GM18499 (cell line): Measurements from ENCODE around the gene ZCCHC17.

Source experiments
- ATAC-seq: cut with Tn5 transposase; IDR thresholded peaks from one replicate; pipeline ENCODE4 v1.9.1; 2021; ENCODE audit warnings: moderate number of reproducible peaks; ENCODE audit not compliant: insufficient read depth, unreplicated experiment

The ZCCHC17 gene

DNA sequence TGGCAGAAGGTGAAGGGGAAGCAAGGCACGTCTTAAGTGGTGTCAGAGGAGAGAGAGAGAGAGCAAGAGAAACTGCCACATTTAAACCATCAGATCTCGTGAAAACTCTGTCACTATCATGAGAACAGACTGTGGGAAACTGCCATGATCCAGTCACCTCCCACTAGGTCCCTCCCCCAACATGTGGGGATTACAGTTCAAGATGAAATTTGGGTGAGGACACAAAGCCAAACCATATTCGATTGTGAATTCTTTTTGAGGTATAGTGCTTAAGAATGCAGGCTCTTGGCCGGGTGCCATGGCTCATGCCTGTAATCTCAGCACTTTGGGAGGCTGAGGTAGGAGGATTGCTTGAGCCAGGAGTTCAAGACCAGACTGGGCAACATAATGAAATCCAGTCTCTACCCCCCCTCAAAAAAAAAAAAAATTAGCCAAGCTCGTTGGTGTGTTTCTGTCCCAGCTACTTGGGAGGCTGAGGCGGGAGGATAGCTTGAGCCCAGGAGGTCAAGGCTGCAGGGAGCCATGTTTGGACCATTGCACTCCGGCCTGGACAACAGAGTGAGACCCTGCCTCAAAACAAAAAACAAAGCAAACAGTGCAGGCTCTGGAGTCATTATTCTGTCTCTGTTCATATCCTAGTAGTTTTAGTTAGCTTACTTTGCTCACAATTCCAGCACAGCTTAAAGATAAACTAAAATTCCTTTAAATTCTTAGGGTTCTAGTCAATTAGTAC, 6.0 kb downstream of the ZCCHC17 start:
- no peak for ATAC-seq

DNA sequence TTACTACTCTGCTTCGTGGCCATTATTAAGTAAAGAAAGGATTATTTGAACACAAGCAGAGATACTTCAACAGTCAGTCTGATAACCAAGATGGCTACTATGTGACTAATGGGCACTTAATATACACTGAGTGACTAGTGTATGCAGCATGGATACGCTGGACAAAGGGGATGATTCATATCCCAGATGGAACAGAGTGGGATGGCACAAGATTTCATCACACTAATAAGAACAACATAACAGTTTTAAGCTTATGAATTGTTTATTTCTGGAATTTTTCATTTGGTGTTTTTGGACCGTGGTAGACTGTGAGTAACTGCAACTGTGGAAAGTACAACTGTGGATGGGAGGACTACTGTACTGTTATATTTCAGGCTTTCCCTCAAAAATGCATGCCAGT, 9.4 kb downstream of the ZCCHC17 start:
- ATAC-seq, result no peak

DNA sequence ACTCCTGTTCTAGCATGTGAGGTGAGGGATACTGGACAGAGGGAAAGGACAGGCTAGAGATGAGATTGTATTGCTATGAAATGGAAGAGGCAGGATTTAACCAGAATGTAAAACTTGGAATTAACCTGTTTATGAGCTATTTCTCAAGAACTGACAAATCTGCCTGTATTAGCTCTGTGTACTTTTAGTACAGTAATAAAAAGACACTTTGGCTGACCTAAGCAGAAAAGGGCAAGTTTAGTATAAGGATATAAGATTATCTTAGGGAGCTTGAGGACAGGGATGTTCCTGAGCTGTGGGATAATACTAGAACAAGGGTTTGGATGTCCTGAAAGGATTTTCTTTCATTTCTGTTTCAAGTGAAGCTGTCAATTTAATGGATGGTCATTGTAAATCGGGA, 11.2 kb downstream of the ZCCHC17 start:
- ATAC-seq, result no peak

DNA sequence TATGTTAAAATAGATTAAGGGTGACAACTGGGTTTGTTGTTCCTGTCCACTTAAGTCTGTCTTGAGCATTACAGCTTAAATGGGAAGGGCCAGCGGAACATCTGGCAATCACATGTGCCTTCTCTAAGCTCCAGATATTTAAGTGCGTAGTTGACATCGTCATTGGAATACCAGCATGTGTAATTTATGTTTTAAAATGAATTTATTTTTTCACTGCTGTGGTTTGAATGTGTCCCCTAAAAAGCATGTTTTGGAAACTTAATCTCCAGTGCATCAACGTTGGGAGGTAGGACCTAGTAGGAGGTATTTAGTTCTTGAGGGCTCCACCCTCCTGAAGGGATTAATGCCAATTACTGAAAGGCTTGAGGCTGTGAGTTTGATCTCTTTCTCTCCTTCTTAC, 13.4 kb downstream of the ZCCHC17 start:
- no peak for ATAC-seq

DNA sequence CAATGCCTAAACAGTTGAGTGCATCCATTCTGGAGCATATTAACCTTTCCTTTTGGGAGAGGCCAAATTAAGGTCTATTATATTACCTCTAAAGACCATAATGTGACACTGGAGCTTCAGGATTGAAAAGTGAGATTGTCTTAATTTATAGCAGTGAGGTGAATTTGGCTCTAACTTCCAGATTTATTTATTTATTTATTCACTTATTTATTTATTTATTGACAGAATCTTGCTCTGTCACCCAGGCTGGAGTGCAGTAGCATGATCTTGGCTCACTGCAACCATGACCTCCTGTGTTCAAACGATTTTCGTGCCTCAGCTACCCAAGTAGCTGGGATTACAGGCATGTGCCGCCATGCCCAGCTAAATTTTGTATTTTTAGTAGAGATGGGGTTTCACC, 19.1 kb downstream of the ZCCHC17 start:
- no peak for ATAC-seq

DNA sequence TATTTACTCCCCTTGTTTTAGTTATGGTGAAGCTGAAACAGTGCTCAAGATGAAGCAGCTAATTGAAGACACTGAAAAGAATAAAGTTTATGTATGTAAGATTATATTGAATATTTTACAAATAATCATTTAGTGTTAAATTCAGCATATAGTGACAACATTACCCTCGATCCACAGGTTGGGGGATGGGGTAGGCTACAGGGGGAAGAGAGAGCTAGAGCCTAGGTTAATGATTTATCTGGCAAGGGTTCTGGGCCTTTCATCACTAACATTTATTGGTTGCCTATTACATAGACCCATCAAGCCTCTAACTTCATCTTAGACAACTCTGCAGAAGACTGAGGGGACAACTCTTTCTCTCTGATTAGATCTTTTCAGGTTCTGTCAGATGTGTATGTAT, 21.3 kb downstream of the ZCCHC17 start:
- ATAC-seq, result no peak

DNA sequence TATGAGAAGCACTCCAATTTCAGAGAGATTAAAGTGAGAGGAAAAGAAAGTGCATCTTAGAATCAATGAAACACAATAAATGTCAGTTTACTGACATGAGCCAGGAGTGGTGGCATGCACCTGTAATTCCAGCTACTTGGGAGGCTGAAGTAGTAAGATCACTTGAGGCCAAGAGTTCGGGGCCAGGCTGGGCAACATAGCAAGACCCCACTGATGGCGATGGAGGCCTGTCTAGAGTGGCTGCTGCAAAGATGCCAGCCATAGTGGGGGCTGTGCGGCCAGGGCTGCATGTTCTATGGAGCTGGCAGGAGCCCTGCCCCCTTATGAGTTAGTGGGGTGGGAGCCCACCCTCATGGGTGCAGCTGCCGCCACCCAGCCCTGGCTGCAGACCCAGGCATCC, 27.3 kb downstream of the ZCCHC17 start:
- ATAC-seq, result no peak

DNA sequence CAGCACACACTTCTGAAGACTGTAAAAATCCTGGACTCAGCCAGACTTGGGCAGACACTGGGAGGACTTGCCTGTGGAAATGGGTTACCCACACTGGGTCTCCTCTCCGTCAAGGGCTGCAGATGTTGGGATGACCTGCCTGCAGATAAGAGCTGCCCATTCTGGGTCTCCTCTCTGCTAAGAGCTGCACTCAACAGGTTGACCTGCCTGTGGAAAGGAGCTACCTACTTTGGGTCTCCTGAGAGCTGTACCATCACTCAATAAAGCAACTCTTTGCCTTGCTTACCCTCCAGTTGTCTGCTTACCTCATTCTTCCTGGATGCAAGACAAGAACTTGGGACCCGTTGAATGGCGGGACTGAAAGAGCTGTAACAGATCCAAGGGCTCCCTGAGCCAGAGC, 28.2 kb downstream of the ZCCHC17 start:
- no peak for ATAC-seq

DNA sequence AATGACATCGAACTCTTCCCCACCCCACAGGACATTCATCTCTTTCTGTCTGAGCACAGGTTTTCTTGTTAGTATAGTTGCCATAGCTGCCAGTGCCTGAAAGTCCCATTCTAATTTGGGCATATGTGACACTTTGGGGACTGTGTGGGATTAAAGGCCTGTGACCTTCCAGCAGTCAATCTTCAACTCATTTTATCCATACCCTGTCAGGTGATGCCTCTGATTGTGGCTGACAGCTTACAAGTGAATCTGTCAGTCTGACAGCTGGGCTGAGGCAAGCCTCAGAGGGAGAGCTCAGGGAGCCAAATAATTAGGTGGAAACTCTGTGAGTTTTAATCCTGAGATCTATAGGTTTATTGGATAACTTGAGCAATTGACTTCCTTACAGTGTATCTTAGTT, 29.6 kb downstream of the ZCCHC17 start:
- ATAC-seq, result no peak

DNA sequence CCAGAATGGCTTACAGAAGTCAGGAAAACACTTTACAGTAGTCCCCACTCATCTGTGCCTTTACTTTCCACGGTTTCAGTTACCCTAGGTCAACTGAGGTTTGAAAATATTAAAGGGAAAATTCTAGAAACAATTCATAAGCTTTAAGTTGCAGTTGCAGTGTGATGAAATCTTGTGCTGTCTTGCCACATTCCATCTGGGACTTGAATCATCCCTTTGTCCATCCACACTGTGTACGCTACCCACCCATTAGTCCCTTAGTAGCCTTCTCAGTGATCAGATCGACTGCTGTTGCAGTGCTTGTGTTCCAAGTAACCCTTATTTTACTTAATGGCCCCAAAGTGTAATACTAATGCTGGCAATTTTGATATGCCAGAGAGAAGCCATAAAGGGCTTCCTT, 30.5 kb downstream of the ZCCHC17 start:
- no peak for ATAC-seq

DNA sequence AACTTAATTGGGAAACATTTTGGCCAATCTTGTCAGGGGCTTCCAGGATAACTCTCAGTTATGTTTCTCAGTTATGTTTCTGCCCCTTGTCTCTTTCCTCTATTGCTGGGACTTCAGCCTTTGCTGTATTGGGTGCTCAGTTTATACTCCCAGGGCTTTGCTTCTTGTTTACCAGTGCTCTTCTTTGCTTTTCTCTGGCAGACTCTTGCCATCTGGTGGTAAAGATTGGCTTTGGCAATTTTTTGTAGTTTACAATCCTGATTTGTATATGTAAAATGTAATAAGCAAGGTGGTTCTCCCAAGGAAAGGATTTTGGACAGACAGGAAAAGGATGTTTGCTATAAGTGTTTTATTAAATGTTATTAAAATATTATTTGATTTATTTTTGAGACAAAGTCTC, 38.2 kb downstream of the ZCCHC17 start:
- no peak for ATAC-seq

DNA sequence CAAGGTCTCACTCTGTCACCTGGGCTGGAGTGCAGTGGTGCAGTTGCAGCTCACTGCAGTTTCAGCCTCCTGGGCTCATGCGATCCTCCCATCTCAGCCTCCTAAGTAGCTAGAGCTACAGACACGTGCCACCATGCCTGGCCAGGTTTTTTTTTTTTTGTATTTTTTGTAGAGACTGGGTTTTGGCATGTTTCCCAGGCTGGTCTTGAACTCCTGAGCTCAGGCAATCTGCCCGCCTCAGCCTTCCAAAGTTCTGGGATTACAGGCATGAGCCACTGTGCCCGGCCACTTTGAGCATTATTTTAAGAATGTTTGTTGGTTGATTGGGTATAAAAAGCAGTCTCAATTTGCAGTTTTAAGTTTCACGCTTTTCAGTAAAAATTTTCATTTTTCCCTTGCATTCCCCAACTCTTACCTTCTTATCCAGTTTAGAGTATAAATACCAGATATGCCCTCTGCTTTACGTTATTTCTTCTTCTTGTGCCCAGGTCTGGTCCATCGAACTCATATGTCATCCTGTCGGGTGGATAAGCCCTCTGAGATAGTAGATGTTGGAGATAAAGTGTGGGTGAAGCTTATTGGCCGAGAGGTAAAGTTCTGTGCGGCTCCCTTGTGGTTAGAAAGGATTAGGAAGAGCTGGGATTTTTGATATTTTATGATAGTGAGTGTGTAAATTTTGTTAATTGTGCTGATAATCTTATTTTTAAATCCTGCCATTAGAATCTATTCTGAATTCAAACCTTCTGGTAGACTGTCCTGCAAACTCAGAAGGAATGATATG, 40.0 kb downstream of the ZCCHC17 start:
- ATAC-seq, result no peak

DNA sequence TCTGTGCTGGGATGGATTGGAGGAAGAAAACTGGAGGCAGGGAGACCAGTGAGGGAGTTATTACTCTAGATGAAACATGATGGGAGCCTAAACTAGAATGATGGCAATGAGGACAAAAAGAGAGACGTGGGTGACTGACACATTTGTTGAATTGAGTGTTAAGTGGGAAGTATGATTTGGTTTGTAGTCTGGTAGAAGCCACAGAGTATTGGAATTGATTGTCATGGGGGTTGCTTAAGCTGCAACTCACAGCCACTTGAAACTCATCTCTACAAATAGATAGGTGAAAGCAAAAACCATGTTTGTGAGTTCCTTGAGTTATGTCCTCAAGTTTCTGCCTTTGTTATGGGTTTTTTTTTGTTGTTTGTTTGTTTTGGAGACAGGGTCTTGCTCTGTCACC, 47.7 kb downstream of the ZCCHC17 start:
- ATAC-seq, result no peak

DNA sequence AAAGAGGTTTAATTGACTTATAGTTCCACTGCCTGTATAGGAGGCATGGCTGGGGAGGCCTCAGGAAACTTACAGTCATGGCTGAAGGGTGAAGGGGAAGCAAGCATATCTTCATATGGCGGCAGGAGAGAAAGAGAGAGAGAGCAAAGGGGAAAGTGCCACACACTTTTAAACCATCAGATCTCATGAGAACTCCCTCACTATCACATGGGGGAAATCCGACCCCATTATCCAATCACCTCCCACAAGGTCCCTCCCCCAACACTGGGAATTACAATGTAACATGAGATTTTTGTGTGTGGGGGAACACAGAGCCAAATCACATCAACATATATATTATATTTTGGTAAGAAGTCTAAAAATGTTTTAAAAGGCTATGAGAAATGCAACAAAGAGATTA, 48.8 kb downstream of the ZCCHC17 start:
- no peak for ATAC-seq

DNA sequence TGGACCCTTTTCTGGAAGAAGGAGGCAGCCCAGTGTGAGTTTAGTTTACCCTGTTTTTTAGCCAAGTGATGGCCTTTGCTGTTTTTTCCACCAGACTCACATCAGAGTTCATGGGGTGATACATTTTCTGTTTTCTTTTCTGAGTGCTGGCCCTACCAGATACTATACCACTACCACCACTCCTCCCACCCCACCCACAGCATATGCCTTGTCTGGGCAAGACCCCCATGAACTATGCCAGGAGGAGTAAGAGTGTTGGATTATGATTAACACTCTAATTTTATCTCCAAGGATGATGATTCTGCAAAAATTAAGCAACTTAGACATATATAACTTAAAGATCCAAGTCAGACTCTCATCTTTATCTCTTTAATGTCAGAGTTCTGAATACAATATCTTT, 50.0 kb downstream of the ZCCHC17 start:
- ATAC-seq, result no peak

DNA sequence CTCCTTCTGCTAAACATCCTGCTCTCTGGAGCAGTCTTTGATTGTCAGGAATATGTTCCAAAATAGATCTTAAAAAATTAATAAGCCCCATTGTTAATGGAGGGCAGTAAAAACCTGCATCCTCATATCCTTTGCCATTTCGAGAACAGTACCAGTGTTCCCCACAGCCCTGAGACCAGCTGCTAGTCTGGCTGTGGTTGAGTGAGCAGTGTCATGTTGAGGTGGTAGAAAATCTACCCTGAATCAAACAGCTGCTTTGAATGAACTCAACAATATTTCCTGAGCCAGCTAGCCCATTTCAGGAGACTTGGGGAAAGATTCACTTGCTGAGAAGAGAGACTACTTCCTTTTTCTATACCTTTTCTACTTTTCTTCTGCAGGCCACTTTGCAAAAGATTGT, 51.6 kb downstream of the ZCCHC17 start:
- no peak for ATAC-seq

DNA sequence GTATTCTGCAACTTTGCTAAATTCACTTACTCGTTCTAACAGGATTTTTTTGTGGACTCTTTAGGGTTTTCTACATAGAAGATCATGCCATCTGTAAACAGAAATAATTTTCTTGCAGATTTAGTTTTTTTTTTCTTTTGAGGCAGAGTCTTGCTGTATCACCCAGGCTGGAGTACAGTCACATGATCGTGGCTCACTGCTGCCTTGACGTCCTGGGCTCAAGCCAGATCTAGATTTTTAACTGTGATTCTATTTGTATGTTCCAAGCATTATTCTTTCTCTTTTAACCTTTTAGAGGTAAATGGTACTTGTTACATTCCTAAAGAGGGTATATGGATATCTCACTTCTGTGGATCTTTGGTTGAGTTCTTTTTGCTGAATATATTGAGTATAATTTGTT, 57.5 kb downstream of the ZCCHC17 start:
- ATAC-seq, result no peak

DNA sequence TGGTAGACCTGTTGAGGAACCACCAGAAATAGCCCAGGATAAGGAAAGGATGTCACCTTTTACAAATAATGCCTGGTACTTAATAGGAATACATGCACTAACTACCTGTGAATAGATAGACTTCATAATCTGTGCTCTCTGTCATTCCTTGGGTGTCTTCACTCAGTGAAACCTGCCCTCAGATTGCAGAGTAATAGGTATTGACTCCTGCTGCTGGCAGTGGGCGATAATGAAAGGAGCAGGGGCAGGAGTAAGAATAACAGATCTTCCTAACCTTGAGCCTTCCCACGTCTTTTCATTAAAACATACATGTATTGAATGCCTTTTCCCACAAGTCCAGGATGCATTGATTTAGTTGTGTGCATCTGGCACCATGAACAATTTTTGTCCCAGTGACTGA, 59.6 kb downstream of the ZCCHC17 start:
- no peak for ATAC-seq

DNA sequence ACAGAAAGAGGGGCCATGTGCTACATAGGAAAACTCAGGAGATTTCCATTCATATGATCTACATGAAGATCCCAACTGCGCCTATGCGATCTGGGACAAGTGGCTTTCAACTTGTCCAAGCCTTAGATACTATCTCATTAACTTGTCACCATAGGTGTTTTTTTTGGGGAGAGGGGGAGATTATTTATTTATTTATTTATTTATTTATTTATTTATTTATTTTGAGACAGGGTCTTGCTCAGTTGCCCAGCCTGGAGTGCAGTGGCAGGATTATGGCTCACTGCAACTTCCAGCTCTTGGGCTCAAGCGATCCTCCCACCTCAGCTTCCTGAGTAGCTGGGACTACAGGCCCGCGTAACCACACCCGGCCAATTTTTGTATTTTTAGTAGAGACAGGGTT, 64.8 kb downstream of the ZCCHC17 start:
- ATAC-seq, result no peak

DNA sequence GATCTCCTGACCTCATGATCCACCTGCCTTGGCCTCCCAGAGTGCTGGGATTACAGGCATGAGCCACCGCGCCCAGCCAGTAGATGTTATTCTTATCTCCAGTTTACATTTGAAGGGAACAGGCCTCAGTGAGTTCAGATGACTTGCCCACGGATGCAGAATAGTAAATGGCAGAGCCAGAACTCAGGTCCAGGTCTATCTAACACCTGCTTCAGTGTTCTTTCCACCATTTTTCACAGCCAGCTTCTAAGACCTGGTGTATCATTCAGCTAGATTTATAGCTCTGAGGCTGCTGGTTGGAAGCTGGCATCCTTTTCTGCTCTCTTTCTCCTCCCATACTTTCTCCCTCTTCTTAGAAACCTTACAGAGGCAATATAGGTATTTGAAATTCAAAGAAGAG, 65.2 kb downstream of the ZCCHC17 start:
- no peak for ATAC-seq

DNA sequence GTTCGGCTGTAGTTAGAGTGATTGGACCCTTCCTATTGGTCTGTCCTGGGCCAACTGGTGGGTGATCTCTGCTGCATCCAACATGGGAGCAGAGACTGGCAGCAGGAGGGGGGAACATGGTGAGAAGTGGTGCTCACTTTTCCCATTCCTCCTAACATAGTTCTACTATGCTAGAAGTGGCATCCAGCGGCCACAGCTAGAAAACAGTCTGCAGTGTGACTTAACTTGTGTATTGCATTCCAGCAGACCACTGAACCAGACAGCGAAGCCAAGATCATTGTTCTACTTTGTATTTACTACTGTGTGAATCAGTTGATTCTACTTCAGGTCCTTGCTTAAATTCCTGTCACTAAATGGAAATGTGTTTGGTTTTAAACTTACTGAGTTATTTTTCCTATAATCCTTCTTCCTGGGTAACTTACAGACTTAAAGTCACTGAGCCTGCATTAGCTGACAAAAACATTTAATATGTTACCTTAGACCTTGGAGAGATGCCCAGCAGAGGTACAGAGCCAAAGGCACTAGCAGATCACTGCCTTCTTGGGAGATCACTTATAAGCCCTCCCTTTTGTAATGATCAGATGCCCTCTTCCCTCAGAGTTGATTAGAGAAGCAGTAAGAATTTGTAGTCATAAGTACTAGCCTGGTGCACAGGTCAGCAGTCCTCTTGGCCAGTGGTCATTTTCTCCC, 67.9 kb downstream of the ZCCHC17 start:
- no peak for ATAC-seq
